Karpas-422 (cell line): ENCODE data around the gene ZNF587B. TPM values are rescaled to one million over a fixed set of nuclear protein-coding genes. Genes with fewer than 3 reads are reported as not detected.
A peak's percentile ranks its signal among the peaks of the same experiment; 100 is the strongest.
"Not testable (repeated sequence)": the region's sequence is repeated elsewhere in the genome, so short reads cannot be mapped to it uniquely, and the experiment has no call there.

ENCODE experiments used
- DNase-seq: peaks from one replicate; pipeline ENCODE4 v3.0.0-alpha.2; 2015
- H2AFZ ChIP-seq: fragments of 200-600 bp; sonication (generic); 2 replicates; pipeline ENCODE4 v1.6.1; 2014; ENCODE audit warnings: antibody characterized with exemption, low read length, mixed read lengths
- H3K27ac ChIP-seq: fragments of 200-600 bp; sonication (generic); 2 replicates; pipeline ENCODE4 v1.5.1; 2014; ENCODE audit warnings: mild to moderate bottlenecking, low read length, moderate library complexity
- H3K27me3 ChIP-seq: fragments of 200-600 bp; sonication (generic); 2 replicates; pipeline ENCODE4 v1.6.1; 2014; ENCODE audit warnings: low read length, mixed read lengths
- H3K36me3 ChIP-seq: fragments of 200-600 bp; sonication (generic); 2 replicates; pipeline ENCODE4 v1.6.1; 2014; ENCODE audit warnings: low read length, mixed read lengths; ENCODE audit not compliant: insufficient read depth
- H3K4me1 ChIP-seq: fragments of 200-600 bp; sonication (generic); 2 replicates; pipeline ENCODE4 v1.6.1; 2014; ENCODE audit warnings: mild to moderate bottlenecking, low read length, mixed read lengths
- H3K4me2 ChIP-seq: fragments of 200-600 bp; sonication (generic); 2 replicates; pipeline ENCODE4 v1.6.1; 2014; ENCODE audit warnings: low read length, low read depth, mild to moderate bottlenecking; ENCODE audit not compliant: poor library complexity, severe bottlenecking
- H3K4me3 ChIP-seq: fragments of 200-600 bp; sonication (generic); 2 replicates; pipeline ENCODE4 v1.5.1; 2014; ENCODE audit warnings: mild to moderate bottlenecking, antibody characterized with exemption, low read length, mixed read lengths
- H3K79me2 ChIP-seq: fragments of 200-600 bp; sonication (generic); 2 replicates; pipeline ENCODE4 v1.6.1; 2014; ENCODE audit warnings: mild to moderate bottlenecking, low read length, mixed read lengths
- H3K9ac ChIP-seq: fragments of 200-600 bp; sonication (generic); 2 replicates; pipeline ENCODE4 v1.6.0; 2014; ENCODE audit warnings: low read length
- H3K9me2 ChIP-seq: fragments of 200-600 bp; sonication (generic), shearing (Covaris generic); replicated peaks from 2 replicates; pipeline ENCODE4 v1.6.0; 2014; ENCODE audit warnings: mild to moderate bottlenecking, low read length, moderate library complexity; ENCODE audit not compliant: insufficient read depth
- H3K9me3 ChIP-seq: fragments of 300-700, 200-600 bp; sonication (generic); 2 replicates; pipeline ENCODE4 v1.6.1; 2014; ENCODE audit warnings: low read length, mixed read lengths
- H4K20me1 ChIP-seq: fragments of 200-600 bp; sonication (generic); 2 replicates; pipeline ENCODE4 v1.6.1; 2014; ENCODE audit warnings: mild to moderate bottlenecking, antibody characterized with exemption, low read length, low read depth; ENCODE audit not compliant: insufficient read depth
- total RNA-seq: library from RNA; depleted of rRNA; stranded (reverse); fragments of >200 nt; shearing (Covaris generic); gene quantifications from 2 replicates; pipeline ENCODE4 v1.2.3, GENCODE V29; 2014; ENCODE audit warnings: low replicate concordance

Gene ZNF587B
- total RNA-seq, 1 experiment from 2014 or later = 16.3 TPM

GRCh38 chr19:57862351-57862750 lies 32.3 kb downstream of the ZNF587B start:
- H3K27me3 ChIP-seq, H3K9ac ChIP-seq, H3K27ac ChIP-seq, H3K4me1 ChIP-seq, H3K9me2 ChIP-seq, DNase-seq, H3K4me3 ChIP-seq, H3K4me2 ChIP-seq, H2AFZ ChIP-seq, H4K20me1 ChIP-seq: not testable (repeated sequence)
- peaks cover 57% of the 10 kb centered on the region for H3K9me3 ChIP-seq
- H3K79me2 ChIP-seq = peaks cover 33% of the 10 kb centered on the region
- peaks cover 91% of the 10 kb centered on the region for H3K36me3 ChIP-seq

GRCh38 chr19:57867868-57868492 lies 37.9 kb downstream of the ZNF587B start:
- Histone ChIP-seq H3K9me2 (no peaks in the 10 kb centered on the region), H2AFZ (no peak overlapping the region), H3K27me3 (no peaks in the 10 kb centered on the region), H3K4me2 (no peak overlapping the region), H3K4me3 (no peak overlapping the region), H4K20me1 (no peaks in the 10 kb centered on the region), H3K79me2 (peaks cover 19% of the 10 kb centered on the region), H3K9ac (no peak overlapping the region), H3K9me3 (peaks cover 63% of the 10 kb centered on the region), H3K4me1 (no peaks in the 10 kb centered on the region), H3K27ac (no peak overlapping the region), H3K36me3 (peaks cover 64% of the 10 kb centered on the region)
- no peak for DNase-seq

GRCh38 chr19:57869655-57870054 lies 39.6 kb downstream of the ZNF587B start:
- H3K4me3 ChIP-seq, DNase-seq, H3K9ac ChIP-seq, H2AFZ ChIP-seq, H3K4me1 ChIP-seq, H3K4me2 ChIP-seq, H3K9me2 ChIP-seq, H3K27me3 ChIP-seq, H3K27ac ChIP-seq, H4K20me1 ChIP-seq: not testable (repeated sequence)
- H3K9me3 ChIP-seq = peaks cover 68% of the 10 kb centered on the region
- peaks cover 15% of the 10 kb centered on the region for H3K79me2 ChIP-seq
- H3K36me3 ChIP-seq = peaks cover 67% of the 10 kb centered on the region

- Histone ChIP-seq H3K9ac (no peak overlapping the region), H3K4me1 (no peaks in the 10 kb centered on the region), H4K20me1 (no peaks in the 10 kb centered on the region), H2AFZ (no peak overlapping the region), H3K27ac (no peak overlapping the region), H3K4me3 (no peak overlapping the region), H3K79me2 (peaks cover 13% of the 10 kb centered on the region), H3K36me3 (peaks cover 64% of the 10 kb centered on the region), H3K9me3 (peaks cover 63% of the 10 kb centered on the region), H3K27me3 (no peaks in the 10 kb centered on the region), H3K9me2 (no peaks in the 10 kb centered on the region), H3K4me2 (no peak overlapping the region)
- DNase-seq = no peak
Measured at GRCh38 chr19:57870225-57870624, 40.1 kb downstream of the ZNF587B start.

- Histone ChIP-seq H3K4me1 (no peaks in the 10 kb centered on the region), H3K4me3 (no peak overlapping the region), H3K9me3 (peaks cover 53% of the 10 kb centered on the region)
Measured at GRCh38 chr19:57872450-57872849, 42.4 kb downstream of the ZNF587B start.

GRCh38 chr19:57873883-57874799 lies 44.0 kb downstream of the ZNF587B start:
- not testable (repeated sequence) for H3K4me1 ChIP-seq, H3K4me2 ChIP-seq, H2AFZ ChIP-seq, H3K79me2 ChIP-seq, H3K27me3 ChIP-seq, DNase-seq, H3K9me2 ChIP-seq, H3K4me3 ChIP-seq, H4K20me1 ChIP-seq, H3K9ac ChIP-seq, H3K27ac ChIP-seq
- Histone ChIP-seq H3K36me3 (peaks cover 60% of the 10 kb centered on the region), H3K9me3 (peaks cover 58% of the 10 kb centered on the region)

More at GRCh38 chr19:57872450-57872849, 42.4 kb downstream of the ZNF587B start:
- H3K79me2 ChIP-seq = peaks cover 6% of the 10 kb centered on the region
- peaks cover 58% of the 10 kb centered on the region for H3K36me3 ChIP-seq
- no peaks in the 10 kb centered on the region for H3K9me2 ChIP-seq
- no peak for DNase-seq
- H3K27me3 ChIP-seq = no peaks in the 10 kb centered on the region
- H3K27ac ChIP-seq = no peak overlapping the region
- no peak overlapping the region for H3K9ac ChIP-seq
- H3K4me2 ChIP-seq = no peak overlapping the region
- no peak overlapping the region for H2AFZ ChIP-seq
- no peaks in the 10 kb centered on the region for H4K20me1 ChIP-seq

GRCh38 chr19:57886046-57886445 lies 55.9 kb downstream of the ZNF587B start:
- no peak overlapping the region for H3K4me2 ChIP-seq
- no peak overlapping the region for H3K4me3 ChIP-seq
- no peak overlapping the region for H3K27ac ChIP-seq
- no peak for DNase-seq
- H3K4me1 ChIP-seq = peaks cover 10% of the 10 kb centered on the region
- H3K36me3 ChIP-seq = peaks cover 44% of the 10 kb centered on the region
- no peak overlapping the region for H3K9ac ChIP-seq
- peaks cover 59% of the 10 kb centered on the region for H3K79me2 ChIP-seq
- no peaks in the 10 kb centered on the region for H3K9me2 ChIP-seq
- H2AFZ ChIP-seq = no peak overlapping the region
- H4K20me1 ChIP-seq = no peaks in the 10 kb centered on the region
- H3K27me3 ChIP-seq = no peaks in the 10 kb centered on the region
- peaks cover 31% of the 10 kb centered on the region for H3K9me3 ChIP-seq

GRCh38 chr19:57887195-57887941 lies 57.3 kb downstream of the ZNF587B start:
- Histone ChIP-seq H3K4me2 (peak overlapping the region; percentile 56), H3K79me2 (peaks cover 59% of the 10 kb centered on the region), H3K27me3 (no peaks in the 10 kb centered on the region)

More at GRCh38 chr19:57887195-57887941, 57.3 kb downstream of the ZNF587B start:
- peaks cover 10% of the 10 kb centered on the region for H3K4me1 ChIP-seq
- no peak overlapping the region for H3K9ac ChIP-seq
- H2AFZ ChIP-seq = no peak overlapping the region
- H3K9me3 ChIP-seq = peaks cover 34% of the 10 kb centered on the region
- no peak overlapping the region for H3K27ac ChIP-seq
- peak; percentile 49 for DNase-seq
- H3K9me2 ChIP-seq = no peaks in the 10 kb centered on the region
- peaks cover 44% of the 10 kb centered on the region for H3K36me3 ChIP-seq
- no peaks in the 10 kb centered on the region for H4K20me1 ChIP-seq
- peak overlapping the region; percentile 77 for H3K4me3 ChIP-seq
